NB4 (cell line): ENCODE results near the gene CTNNA2.

Source experiments
- CTCF ChIP-seq: IDR thresholded peaks from one replicate; pipeline ENCODE4 v1.5.1; 2012; ENCODE audit warnings: low read depth, low read length
- MAX ChIP-seq: IDR thresholded peaks from 2 replicates; pipeline ENCODE4 v1.6.1; 2011; ENCODE audit warnings: low read depth, low read length
- POLR2A ChIP-seq: IDR thresholded peaks from 2 replicates; pipeline ENCODE4 v1.6.1; 2011; ENCODE audit warnings: mild to moderate bottlenecking; ENCODE audit not compliant: insufficient read length; ENCODE audit errors: extremely low read depth

GRCh38 chr2:79899196-79899595 lies 386.3 kb downstream of the CTNNA2 start:
- TF ChIP-seq CTCF: no peak
- no peak for TF ChIP-seq POLR2A
- TF ChIP-seq MAX: no peak
